ENCODE results near the gene STX17. TPM values are rescaled to one million over a fixed set of nuclear protein-coding genes. Genes with fewer than 3 reads are reported as not detected.

STX17 gene
- total RNA-seq, 1 experiment from 2014 or later = 11.5 TPM

GRCh38 chr9:99998266-99998665, 91.8 kb downstream of the STX17 start:
- Histone ChIP-seq H3K36me3 (ENCODE audit: control insufficient read depth, insufficient read depth, low read length) (no peaks in the 10 kb centered on the region), H3K27ac (ENCODE audit: low read length) (no peak overlapping the region), H3K27me3 (ENCODE audit: control insufficient read depth, insufficient read depth, low read length) (no peaks in the 10 kb centered on the region), H3K4me3 (ENCODE audit: low read depth in 2 of 2, low read length in 2 of 2) (no peak overlapping the region), H3K9me3 (ENCODE audit: control insufficient read depth, insufficient read depth, low read depth, low read length) (no peaks in the 10 kb centered on the region), H3K4me1 (ENCODE audit: control insufficient read depth, insufficient read depth, low read length) (no peaks in the 10 kb centered on the region)
- ATAC-seq (no peak), DNase-seq (ENCODE audit: low read depth, low spot score) (no peak)
- ChIA-PET POLR2A (no interaction called here), CTCF (no interaction called here)
- no TSS peak for BruUV-seq (replicated peaks)
- in situ Hi-C loops (cut with HindIII; ENCODE audit: low pct_unique_long_range_greater_than_20kb, low sequenced_read_pairs) = no loop called here
- TF ChIP-seq, protein P1, sequence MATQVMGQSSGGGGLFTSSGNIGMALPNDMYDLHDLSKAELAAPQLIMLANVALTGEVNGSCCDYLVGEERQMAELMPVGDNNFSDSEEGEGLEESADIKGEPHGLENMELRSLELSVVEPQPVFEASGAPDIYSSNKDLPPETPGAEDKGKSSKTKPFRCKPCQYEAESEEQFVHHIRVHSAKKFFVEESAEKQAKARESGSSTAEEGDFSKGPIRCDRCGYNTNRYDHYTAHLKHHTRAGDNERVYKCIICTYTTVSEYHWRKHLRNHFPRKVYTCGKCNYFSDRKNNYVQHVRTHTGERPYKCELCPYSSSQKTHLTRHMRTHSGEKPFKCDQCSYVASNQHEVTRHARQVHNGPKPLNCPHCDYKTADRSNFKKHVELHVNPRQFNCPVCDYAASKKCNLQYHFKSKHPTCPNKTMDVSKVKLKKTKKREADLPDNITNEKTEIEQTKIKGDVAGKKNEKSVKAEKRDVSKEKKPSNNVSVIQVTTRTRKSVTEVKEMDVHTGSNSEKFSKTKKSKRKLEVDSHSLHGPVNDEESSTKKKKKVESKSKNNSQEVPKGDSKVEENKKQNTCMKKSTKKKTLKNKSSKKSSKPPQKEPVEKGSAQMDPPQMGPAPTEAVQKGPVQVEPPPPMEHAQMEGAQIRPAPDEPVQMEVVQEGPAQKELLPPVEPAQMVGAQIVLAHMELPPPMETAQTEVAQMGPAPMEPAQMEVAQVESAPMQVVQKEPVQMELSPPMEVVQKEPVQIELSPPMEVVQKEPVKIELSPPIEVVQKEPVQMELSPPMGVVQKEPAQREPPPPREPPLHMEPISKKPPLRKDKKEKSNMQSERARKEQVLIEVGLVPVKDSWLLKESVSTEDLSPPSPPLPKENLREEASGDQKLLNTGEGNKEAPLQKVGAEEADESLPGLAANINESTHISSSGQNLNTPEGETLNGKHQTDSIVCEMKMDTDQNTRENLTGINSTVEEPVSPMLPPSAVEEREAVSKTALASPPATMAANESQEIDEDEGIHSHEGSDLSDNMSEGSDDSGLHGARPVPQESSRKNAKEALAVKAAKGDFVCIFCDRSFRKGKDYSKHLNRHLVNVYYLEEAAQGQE (IDR thresholded peaks at IDR 0.05; ENCODE audit: insufficient read depth in 1 of 2, low read depth in 2 of 2, low read length in 1 of 2) = no peak
- no peak for TF ChIP-seq TCF7L2 (IDR thresholded peaks at IDR 0.05; ENCODE audit: low read depth, low read length)
- TF ChIP-seq CTCF (IDR thresholded peaks at IDR 0.05) = no peak
- TF ChIP-seq POLR2AphosphoS5 (IDR thresholded peaks at IDR 0.05; ENCODE audit: low read depth, low read length) = no peak
- no peak for TF ChIP-seq SIN3A (IDR thresholded peaks at IDR 0.05; ENCODE audit: borderline replicate concordance, insufficient read depth, low read depth, low read length)
- intact Hi-C loops (cut with micrococcal nuclease; ENCODE audit: unreplicated experiment) = no loop called here

DNA sequence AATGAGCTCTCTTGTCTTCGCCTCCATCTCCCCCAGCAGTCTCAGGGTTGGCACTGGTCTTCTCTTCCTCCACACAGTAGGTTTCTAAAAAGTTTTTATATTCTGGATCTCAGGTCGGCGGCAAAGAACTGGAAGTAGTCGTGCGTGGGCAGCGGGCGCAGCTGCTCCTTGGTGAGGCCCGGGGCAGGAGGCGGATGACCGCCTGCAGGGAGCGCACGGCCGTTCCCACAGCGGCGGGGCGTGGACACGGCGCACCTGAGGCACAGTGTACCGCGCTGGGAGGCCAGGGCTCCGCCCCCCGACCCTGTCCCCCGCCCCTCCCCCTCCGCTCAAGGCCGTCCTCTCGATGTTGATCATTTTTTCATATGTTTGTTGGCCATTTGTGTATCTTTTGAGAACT, 92.4 kb downstream of the STX17 start:
- TF ChIP-seq, protein P1 (IDR thresholded peaks at IDR 0.05; ENCODE audit: insufficient read depth in 1 of 2, low read depth in 2 of 2, low read length in 1 of 2) = no peak
- Histone ChIP-seq H3K4me3 (ENCODE audit: low read depth in 2 of 2, low read length in 2 of 2) (no peak overlapping the region), H3K36me3 (ENCODE audit: control insufficient read depth, insufficient read depth, low read length) (no peaks in the 10 kb centered on the region), H3K27me3 (ENCODE audit: control insufficient read depth, insufficient read depth, low read length) (no peaks in the 10 kb centered on the region), H3K4me1 (ENCODE audit: control insufficient read depth, insufficient read depth, low read length) (no peaks in the 10 kb centered on the region), H3K27ac (ENCODE audit: low read length) (no peak overlapping the region), H3K9me3 (ENCODE audit: control insufficient read depth, insufficient read depth, low read depth, low read length) (no peaks in the 10 kb centered on the region)
- intact Hi-C loops (cut with micrococcal nuclease; ENCODE audit: unreplicated experiment) = no loop called here
- ATAC-seq = no peak
- BruUV-seq (replicated peaks) = no TSS peak
- CTCF ChIA-PET = no interaction called here
- in situ Hi-C loops (cut with HindIII; ENCODE audit: low pct_unique_long_range_greater_than_20kb, low sequenced_read_pairs) = no loop called here
- no peak for DNase-seq (ENCODE audit: low read depth, low spot score)
- POLR2A ChIA-PET = no interaction called here
